RWPE1 (cell line): ENCODE results near the gene FGFR1OP2.

ENCODE experiments used
- CTCF ChIA-PET: fragments of 350-600 bp; sonication (Branson Sonifier 250); formaldehyde crosslinking; extraction: SDS; loops from one replicate; lab custom pipeline; 2021; lab: Yijun Ruan, JAX
- POLR2A ChIA-PET: fragments of 400-600 bp; formaldehyde crosslinking; extraction: SDS; loops from one replicate; lab custom pipeline; 2020; ENCODE audit warnings: antibody characterized with exemption; ENCODE audit not compliant: low non-redundant PET; lab: Yijun Ruan, JAX
- DNase-seq: peaks from one replicate; pipeline ENCODE4 v3.0.0; 2012; ENCODE audit warnings: low spot score
- H3K27ac ChIP-seq: fragments of 450-650 bp; 2 replicates; pipeline ENCODE4 v1.5.1; 2017
- TF ChIP-seq, protein P1 (sequence below): fragments of 450-650 bp; conservative IDR thresholded peaks from 2 replicates; pipeline ENCODE4 v1.5.1; 2017; ENCODE audit warnings: low read depth, mild to moderate bottlenecking

FGFR1OP2 gene

GRCh38 chr12:26906704-26907103, 31.6 kb upstream of the FGFR1OP2 start:
- CTCF ChIA-PET, result no interaction called here
- POLR2A ChIA-PET, result no interaction called here
- TF ChIP-seq, protein P1, sequence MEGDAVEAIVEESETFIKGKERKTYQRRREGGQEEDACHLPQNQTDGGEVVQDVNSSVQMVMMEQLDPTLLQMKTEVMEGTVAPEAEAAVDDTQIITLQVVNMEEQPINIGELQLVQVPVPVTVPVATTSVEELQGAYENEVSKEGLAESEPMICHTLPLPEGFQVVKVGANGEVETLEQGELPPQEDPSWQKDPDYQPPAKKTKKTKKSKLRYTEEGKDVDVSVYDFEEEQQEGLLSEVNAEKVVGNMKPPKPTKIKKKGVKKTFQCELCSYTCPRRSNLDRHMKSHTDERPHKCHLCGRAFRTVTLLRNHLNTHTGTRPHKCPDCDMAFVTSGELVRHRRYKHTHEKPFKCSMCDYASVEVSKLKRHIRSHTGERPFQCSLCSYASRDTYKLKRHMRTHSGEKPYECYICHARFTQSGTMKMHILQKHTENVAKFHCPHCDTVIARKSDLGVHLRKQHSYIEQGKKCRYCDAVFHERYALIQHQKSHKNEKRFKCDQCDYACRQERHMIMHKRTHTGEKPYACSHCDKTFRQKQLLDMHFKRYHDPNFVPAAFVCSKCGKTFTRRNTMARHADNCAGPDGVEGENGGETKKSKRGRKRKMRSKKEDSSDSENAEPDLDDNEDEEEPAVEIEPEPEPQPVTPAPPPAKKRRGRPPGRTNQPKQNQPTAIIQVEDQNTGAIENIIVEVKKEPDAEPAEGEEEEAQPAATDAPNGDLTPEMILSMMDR, result no peak
- H3K27ac ChIP-seq, result no peak overlapping the region
- no peak for DNase-seq

- DNase-seq, result no peak
- TF ChIP-seq, protein P1, result no peak
- CTCF ChIA-PET, result interaction anchor here (0.6 to 1.0 kb wide), 2 partner anchors 10 to 33 kb away, joined by 3 to 5 read pairs; no protein-coding TSS in a partner anchor
- POLR2A ChIA-PET, result no interaction called here
- H3K27ac ChIP-seq, result no peak overlapping the region
Measured at GRCh38 chr12:26918321-26919215, 19.7 kb upstream of the FGFR1OP2 start.

DNA sequence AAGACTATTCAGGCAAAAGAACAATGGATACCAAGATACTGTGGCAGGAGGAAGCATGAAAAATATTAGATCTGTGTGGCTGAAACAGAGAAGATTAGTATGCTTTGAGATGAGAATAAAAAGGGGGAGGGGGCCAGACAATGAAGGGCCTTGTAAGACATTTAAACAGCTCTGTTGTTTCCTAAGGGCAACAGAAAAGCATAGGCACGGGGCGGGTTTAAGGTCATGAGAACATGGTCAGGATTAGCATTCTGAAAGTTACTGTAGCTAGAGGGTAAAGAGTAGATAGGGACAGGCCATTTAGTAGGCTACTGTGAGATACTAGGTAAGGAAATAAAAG, 19.1 kb upstream of the FGFR1OP2 start:
- DNase-seq, result no peak
- ChIA-PET POLR2A (no interaction called here), CTCF (no interaction called here)

DNA sequence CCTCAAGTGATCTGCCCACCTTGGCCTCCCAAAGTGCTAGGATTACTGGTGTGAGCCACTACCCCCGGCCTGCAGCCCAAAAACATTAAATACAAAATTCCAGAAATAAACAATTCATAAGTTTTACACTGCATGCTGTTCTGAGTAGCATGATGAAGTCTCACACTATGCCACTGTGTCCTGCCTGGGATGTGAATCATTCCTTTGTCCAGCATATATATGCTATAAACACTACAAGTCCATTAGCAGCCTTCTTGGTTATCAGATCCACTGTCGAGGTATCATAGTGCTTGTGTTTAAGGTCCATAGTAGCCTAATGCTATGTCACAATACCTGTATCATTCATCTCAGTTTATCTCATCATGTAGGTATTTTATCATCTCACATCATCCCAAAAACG, 16.4 kb upstream of the FGFR1OP2 start:
- no peak overlapping the region for H3K27ac ChIP-seq
- TF ChIP-seq, protein P1, result no peak
- DNase-seq, result no peak
- ChIA-PET POLR2A (no interaction called here), CTCF (no interaction called here)

More for the DNA sequence above, 19.1 kb upstream of the FGFR1OP2 start:
- no peak overlapping the region for H3K27ac ChIP-seq
- TF ChIP-seq, protein P1, result no peak

DNA sequence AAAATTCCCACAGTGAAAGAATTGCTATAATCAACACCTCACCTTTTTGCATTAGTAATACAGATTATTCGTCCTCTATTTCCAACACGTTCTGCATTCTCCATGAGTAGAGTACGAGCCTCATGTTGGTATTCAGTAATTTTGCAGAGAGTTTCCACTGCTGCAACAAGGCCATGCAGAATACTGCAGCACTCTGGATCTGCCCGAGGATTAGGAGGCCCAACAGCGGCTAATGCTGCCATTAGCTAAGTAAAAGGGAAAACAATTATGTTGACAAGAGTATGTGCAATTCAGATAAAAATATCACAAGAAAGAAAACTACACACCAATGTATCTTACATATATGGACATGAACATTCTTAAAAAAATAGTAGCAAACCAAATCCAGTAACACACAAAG, 9.6 kb upstream of the FGFR1OP2 start:
- TF ChIP-seq, protein P1, result no peak
- DNase-seq, result no peak
- CTCF ChIA-PET, result no interaction called here
- POLR2A ChIA-PET, result no interaction called here
- H3K27ac ChIP-seq, result no peak overlapping the region

- no peak for DNase-seq
- H3K27ac ChIP-seq, result no peak overlapping the region
- TF ChIP-seq, protein P1, result no peak
- ChIA-PET POLR2A (no interaction called here), CTCF (interaction anchor here (1.1 kb wide), 1 partner anchor 53 kb away, joined by 3 read pairs; no protein-coding TSS in a partner anchor)
Measured at GRCh38 chr12:26929590-26929989, 8.7 kb upstream of the FGFR1OP2 start.
